ENCODE results near the gene HS2ST1. TPM values are rescaled to one million over a fixed set of nuclear protein-coding genes. Genes with fewer than 3 reads are reported as not detected.

HS2ST1 gene
- polyA plus RNA-seq, 1 donor (not counting 4 experiments of a cell fraction or from before 2014, with no cell fraction given), result 18.7 TPM

GRCh38 chr1:87106867-87107266 is 192.4 kb downstream of the HS2ST1 start:
- no peaks in the 10 kb centered on the region for H3K36me3 ChIP-seq (ENCODE audit: control insufficient read depth in 2 of 2, extremely low read depth in 1 of 2, insufficient read depth in 2 of 2, low read length in 2 of 2)
- no peaks in the 10 kb centered on the region for H3K79me2 ChIP-seq (ENCODE audit: control insufficient read depth, insufficient read depth, low read length)
- DNase-seq (ENCODE audit: low read depth, low spot score) (no peak), FAIRE-seq (no peak)
- H3K9ac ChIP-seq (ENCODE audit: control insufficient read depth, extremely low read depth, insufficient read depth, low read length), result no peak overlapping the region
- peaks cover 10% of the 10 kb centered on the region for H3K4me1 ChIP-seq (ENCODE audit: control insufficient read depth, extremely low read depth, insufficient read depth, low read length)
- no peak for TF ChIP-seq EZH2 (IDR thresholded peaks at IDR 0.05; ENCODE audit: low read length)
- TF ChIP-seq, protein P1, sequence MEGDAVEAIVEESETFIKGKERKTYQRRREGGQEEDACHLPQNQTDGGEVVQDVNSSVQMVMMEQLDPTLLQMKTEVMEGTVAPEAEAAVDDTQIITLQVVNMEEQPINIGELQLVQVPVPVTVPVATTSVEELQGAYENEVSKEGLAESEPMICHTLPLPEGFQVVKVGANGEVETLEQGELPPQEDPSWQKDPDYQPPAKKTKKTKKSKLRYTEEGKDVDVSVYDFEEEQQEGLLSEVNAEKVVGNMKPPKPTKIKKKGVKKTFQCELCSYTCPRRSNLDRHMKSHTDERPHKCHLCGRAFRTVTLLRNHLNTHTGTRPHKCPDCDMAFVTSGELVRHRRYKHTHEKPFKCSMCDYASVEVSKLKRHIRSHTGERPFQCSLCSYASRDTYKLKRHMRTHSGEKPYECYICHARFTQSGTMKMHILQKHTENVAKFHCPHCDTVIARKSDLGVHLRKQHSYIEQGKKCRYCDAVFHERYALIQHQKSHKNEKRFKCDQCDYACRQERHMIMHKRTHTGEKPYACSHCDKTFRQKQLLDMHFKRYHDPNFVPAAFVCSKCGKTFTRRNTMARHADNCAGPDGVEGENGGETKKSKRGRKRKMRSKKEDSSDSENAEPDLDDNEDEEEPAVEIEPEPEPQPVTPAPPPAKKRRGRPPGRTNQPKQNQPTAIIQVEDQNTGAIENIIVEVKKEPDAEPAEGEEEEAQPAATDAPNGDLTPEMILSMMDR (optimal IDR thresholded peaks at IDR 0.05 in 1 of 3, IDR thresholded peaks at IDR 0.05 in 1 of 3, conservative IDR thresholded peaks at IDR 0.05 in 1 of 3; ENCODE audit: extremely low read depth in 1 of 3, insufficient read depth in 2 of 3, low read length in 3 of 3), result no peak
- no peaks in the 10 kb centered on the region for H4K20me1 ChIP-seq (ENCODE audit: control insufficient read depth, extremely low read depth, insufficient read depth, low read length)
- H3K27ac ChIP-seq (ENCODE audit: control insufficient read depth, insufficient read depth, low read length), result no peak overlapping the region
- H3K4me3 ChIP-seq (ENCODE audit: control insufficient read depth in 2 of 3, extremely low read depth in 1 of 3, insufficient read depth in 2 of 3, low read depth in 1 of 3, low read length in 3 of 3), result no peak overlapping the region
- H2AFZ ChIP-seq (ENCODE audit: control insufficient read depth, low read length), result no peak overlapping the region
- dilution Hi-C loops (cut with MboI; ENCODE audit: extremely low pct_ligation_motif_present, low sequenced_read_pairs), result no loop called here
- no peak overlapping the region for H3K4me2 ChIP-seq (ENCODE audit: control insufficient read depth, extremely low read depth, insufficient read depth, low read depth, low read length)
- H3K9me3 ChIP-seq (ENCODE audit: control insufficient read depth, low read depth, low read length), result no peaks in the 10 kb centered on the region
- no peaks in the 10 kb centered on the region for H3K27me3 ChIP-seq (ENCODE audit: control insufficient read depth, extremely low read depth, insufficient read depth, low read length)
- H3K9me1 ChIP-seq (ENCODE audit: control insufficient read depth, extremely low read depth, insufficient read depth, low read length), result no peaks in the 10 kb centered on the region

DNA sequence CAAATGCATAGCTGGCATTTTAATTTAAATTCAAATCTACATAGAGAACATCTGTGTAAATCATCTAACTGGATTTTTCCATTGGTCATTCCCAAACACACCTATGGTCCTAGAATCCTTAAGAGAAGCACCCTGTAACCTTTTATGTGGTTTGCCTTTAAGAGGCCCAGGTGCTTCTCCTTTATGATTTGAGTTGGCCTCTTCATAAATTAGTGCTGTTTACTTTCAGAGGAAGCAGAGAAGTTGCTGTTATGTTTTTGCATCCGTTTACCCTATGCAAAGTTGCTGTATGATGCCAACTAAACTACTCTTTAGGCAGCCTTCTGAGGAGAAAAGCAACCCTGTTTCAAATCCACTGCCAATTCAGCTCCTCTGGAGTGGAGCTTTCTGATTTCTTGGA is 193.8 kb downstream of the HS2ST1 start:
- Histone ChIP-seq H3K27me3 (ENCODE audit: control insufficient read depth, extremely low read depth, insufficient read depth, low read length) (no peaks in the 10 kb centered on the region), H3K4me2 (ENCODE audit: control insufficient read depth, extremely low read depth, insufficient read depth, low read depth, low read length) (no peak overlapping the region), H3K9me3 (ENCODE audit: control insufficient read depth, low read depth, low read length) (no peaks in the 10 kb centered on the region), H3K4me3 (ENCODE audit: control insufficient read depth in 2 of 3, extremely low read depth in 1 of 3, insufficient read depth in 2 of 3, low read depth in 1 of 3, low read length in 3 of 3) (no peak overlapping the region), H3K4me1 (ENCODE audit: control insufficient read depth, extremely low read depth, insufficient read depth, low read length) (peaks cover 10% of the 10 kb centered on the region), H3K36me3 (ENCODE audit: control insufficient read depth in 2 of 2, extremely low read depth in 1 of 2, insufficient read depth in 2 of 2, low read length in 2 of 2) (no peaks in the 10 kb centered on the region), H2AFZ (ENCODE audit: control insufficient read depth, low read length) (no peak overlapping the region), H3K9me1 (ENCODE audit: control insufficient read depth, extremely low read depth, insufficient read depth, low read length) (no peaks in the 10 kb centered on the region), H3K79me2 (ENCODE audit: control insufficient read depth, insufficient read depth, low read length) (no peaks in the 10 kb centered on the region), H3K9ac (ENCODE audit: control insufficient read depth, extremely low read depth, insufficient read depth, low read length) (no peak overlapping the region), H4K20me1 (ENCODE audit: control insufficient read depth, extremely low read depth, insufficient read depth, low read length) (no peaks in the 10 kb centered on the region), H3K27ac (ENCODE audit: control insufficient read depth, insufficient read depth, low read length) (no peak overlapping the region)
- FAIRE-seq, result no peak
- TF ChIP-seq EZH2 (IDR thresholded peaks at IDR 0.05; ENCODE audit: low read length), result no peak
- TF ChIP-seq, protein P1 (optimal IDR thresholded peaks at IDR 0.05 in 1 of 3, IDR thresholded peaks at IDR 0.05 in 1 of 3, conservative IDR thresholded peaks at IDR 0.05 in 1 of 3; ENCODE audit: extremely low read depth in 1 of 3, insufficient read depth in 2 of 3, low read length in 3 of 3), result no peak
- dilution Hi-C loops (cut with MboI; ENCODE audit: extremely low pct_ligation_motif_present, low sequenced_read_pairs), result no loop called here
- DNase-seq (ENCODE audit: low read depth, low spot score), result no peak

Measured in keratinocyte (primary cell).